Kidney epithelial cell (primary cell): ENCODE measurements around the gene NTN1. TPM values are rescaled to one million over a fixed set of nuclear protein-coding genes. Genes with fewer than 3 reads are reported as not detected.

Experiments
- DNase-seq: peaks from one replicate; pipeline ENCODE4 v3.0.0-alpha.2; 2010; ENCODE audit warnings: low read depth
- H3K27me3 ChIP-seq: 2 replicates; pipeline ENCODE4 v1.6.0; 2011; ENCODE audit warnings: low read length; ENCODE audit not compliant: control insufficient read depth, insufficient read depth
- H3K36me3 ChIP-seq: 2 replicates; pipeline ENCODE4 v1.5.1; 2011; ENCODE audit warnings: low read length; ENCODE audit not compliant: control insufficient read depth, insufficient read depth
- H3K4me3 ChIP-seq: 2 replicates; pipeline ENCODE4 v1.5.1; 2011; ENCODE audit warnings: low read depth, mild to moderate bottlenecking, control low read depth, low read length
- CTCF ChIP-seq: IDR thresholded peaks from 2 replicates; pipeline ENCODE4 v1.5.1; 2011; ENCODE audit warnings: mild to moderate bottlenecking, moderate library complexity, low read length, control low read depth, inconsistent platforms; ENCODE audit not compliant: insufficient read depth, poor library complexity, severe bottlenecking
- total RNA-seq: library from RNA; depleted of rRNA; stranded (reverse); fragments of >200 nt; gene quantifications from 2 replicates; pipeline ENCODE4 v1.2.3, GENCODE V29; 2015

Gene NTN1
- total RNA-seq, 1 donor from 2014 or later: 15.2 TPM

DNA sequence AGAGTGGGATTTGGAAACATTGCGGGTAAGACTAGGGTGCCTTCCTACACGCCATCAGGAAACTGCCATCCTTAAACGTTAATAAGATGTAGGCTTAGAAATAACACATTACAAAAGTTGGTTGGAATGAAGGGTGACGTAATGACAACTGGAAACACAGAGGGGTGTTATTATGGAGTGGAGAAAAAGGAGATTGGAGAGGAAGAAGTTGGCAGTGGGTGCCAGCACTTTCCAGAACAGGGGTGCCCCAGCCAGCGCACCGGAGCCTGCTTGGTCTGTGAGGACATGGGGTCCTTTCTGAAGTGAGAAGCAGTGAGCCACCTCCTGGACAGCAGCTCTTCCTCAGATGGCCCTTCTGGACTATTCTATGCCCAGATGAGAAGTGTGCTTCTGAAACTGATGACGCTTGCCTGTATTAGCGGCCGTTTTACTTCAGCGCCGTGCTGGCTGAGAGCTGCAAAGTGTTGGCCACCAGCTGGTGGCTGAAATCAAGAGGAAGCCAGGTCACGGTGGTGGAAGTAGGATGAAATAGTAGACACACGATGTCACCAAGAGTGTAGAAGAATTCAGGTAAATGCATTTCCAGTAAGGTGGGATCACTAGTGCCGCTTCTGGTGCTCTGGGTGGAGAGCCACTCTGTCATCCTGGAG is 244.8 kb downstream of the NTN1 start:
- Histone ChIP-seq H3K36me3 (no peaks in the 10 kb centered on the region), H3K27me3 (no peaks in the 10 kb centered on the region), H3K4me3 (no peak overlapping the region)
- no peak for TF ChIP-seq CTCF
- no peak for DNase-seq

- no peak for TF ChIP-seq CTCF
- H3K27me3 ChIP-seq: no peaks in the 10 kb centered on the region
- no peak for DNase-seq
Observed at GRCh38 chr17:9266697-9267117, 245.4 kb downstream of the NTN1 start.

GRCh38 chr17:9268546-9268945 is 247.2 kb downstream of the NTN1 start:
- H3K36me3 ChIP-seq: no peaks in the 10 kb centered on the region
- no peaks in the 10 kb centered on the region for H3K27me3 ChIP-seq
- DNase-seq: no peak
- TF ChIP-seq CTCF: no peak
- H3K4me3 ChIP-seq: no peak overlapping the region

More at GRCh38 chr17:9266697-9267117, 245.4 kb downstream of the NTN1 start:
- Histone ChIP-seq H3K36me3 (no peaks in the 10 kb centered on the region), H3K4me3 (no peak overlapping the region)

DNA sequence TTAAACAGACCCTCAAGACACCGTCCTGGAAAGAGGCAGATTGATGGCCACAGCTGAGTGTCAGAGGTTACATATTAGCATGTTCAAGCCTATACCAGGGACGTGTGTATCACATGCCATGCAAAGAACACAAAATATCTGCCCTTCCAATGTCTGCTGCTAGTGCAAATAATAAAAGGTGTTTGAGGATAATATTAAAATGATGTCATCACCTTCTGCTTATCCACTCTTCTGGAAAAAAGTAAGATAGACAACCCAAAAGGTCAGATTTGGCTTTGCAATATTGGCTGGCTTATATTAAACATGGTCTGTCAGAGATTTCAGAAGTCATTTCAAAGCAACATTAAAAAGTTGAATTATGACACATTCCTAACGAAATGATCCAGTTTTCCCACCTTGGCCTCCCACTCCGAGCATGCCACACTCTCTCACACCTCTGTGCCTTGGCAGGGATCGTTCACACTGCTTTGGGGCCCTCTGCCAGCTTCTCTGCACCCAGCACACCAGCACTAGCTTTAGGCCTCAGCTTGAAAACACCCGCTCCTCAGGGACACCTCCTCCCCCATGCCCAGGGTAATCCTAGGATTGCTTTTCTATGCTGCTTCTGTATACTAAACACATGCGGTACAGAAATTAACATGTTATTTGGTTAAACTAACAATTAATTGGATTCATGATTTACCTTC is 248.2 kb downstream of the NTN1 start:
- no peak for TF ChIP-seq CTCF
- no peak for DNase-seq
- Histone ChIP-seq H3K36me3 (no peaks in the 10 kb centered on the region), H3K27me3 (no peaks in the 10 kb centered on the region), H3K4me3 (no peak overlapping the region)

- no peaks in the 10 kb centered on the region for H3K27me3 ChIP-seq
- H3K36me3 ChIP-seq: no peaks in the 10 kb centered on the region
- no peak for TF ChIP-seq CTCF
- H3K4me3 ChIP-seq: no peak overlapping the region
- no peak for DNase-seq
Observed at GRCh38 chr17:9270921-9271320, 249.6 kb downstream of the NTN1 start.

GRCh38 chr17:9271989-9272388 is 250.7 kb downstream of the NTN1 start:
- Histone ChIP-seq H3K27me3 (no peaks in the 10 kb centered on the region), H3K4me3 (no peak overlapping the region), H3K36me3 (no peaks in the 10 kb centered on the region)
- no peak for DNase-seq
- no peak for TF ChIP-seq CTCF
